HG03439 (cell line): ENCODE measurements around the gene EIF2B5.
"Not testable (repeated sequence)": the region's sequence is repeated elsewhere in the genome, so short reads cannot be mapped to it uniquely, and the experiment has no call there.

Source experiments
- ATAC-seq: cut with Tn5 transposase; IDR thresholded peaks from one replicate; pipeline ENCODE4 v1.9.1; 2021; ENCODE audit warnings: mild to moderate bottlenecking, moderate library complexity; ENCODE audit not compliant: unreplicated experiment

Gene EIF2B5

DNA sequence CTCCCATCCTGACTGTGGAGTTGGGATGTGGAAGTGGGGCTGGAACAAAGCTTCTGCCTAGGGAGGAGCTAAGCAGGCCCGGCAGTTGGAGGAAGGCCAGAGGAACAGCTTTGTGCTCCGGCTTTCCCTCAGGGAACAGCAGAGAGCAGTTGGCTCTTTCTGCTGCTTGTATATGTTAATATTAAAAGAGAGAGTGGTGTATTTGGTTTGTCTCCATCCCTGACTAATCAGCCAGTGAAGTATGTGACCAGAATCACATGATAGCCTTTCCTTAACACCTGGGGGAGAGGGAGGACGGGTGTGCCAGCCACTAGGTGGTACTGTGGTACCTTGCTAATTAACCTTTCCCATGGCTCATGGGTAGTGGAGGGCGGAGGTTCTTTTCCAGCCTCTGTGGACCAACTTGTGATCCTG lies 10.0 kb downstream of the EIF2B5 start:
- ATAC-seq = no peak

DNA sequence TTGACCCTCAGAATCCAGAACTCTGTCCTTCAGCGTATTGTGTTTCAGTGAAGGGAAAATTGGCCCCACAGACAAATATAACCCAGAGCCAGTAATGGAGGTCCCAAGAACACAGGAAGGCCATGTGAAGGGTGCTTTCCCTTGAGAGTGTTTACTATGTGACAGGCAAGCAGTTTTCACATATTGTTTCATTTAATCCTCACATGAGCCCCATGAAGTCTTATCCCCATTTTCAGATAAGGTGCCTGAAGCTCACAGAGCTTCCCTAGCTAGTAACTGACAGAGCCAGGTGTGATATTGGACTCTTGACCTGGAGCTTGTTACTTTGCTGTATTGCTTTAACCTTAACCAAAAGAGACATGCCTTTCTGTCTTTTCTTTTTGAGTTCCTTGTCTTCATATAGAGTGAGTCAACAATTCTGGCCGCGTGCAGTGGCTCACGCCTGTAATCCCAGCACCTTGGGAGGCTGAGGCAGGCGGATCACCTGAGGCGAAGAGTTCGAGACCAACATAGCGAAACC lies 10.7 kb downstream of the EIF2B5 start:
- no peak for ATAC-seq

DNA sequence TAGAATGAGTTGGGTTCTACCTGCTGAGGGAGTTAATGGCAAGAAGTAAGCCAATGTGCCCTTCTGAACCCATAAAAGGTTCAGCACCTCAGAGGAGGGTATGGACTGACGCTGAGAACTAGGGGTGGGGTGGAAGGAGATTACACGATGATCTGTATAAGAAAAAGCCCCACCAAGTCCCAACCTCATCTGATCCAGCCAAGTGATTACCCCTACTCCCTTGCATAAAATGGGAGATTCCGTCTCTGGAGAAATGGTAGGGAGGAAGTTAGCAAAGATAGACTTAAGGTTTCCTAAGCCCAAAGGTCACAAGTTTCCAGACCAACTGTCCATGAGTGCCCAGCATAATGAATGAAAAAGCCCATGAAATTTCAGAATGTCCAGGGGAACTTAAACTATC lies 12.9 kb downstream of the EIF2B5 start:
- ATAC-seq = no peak

DNA sequence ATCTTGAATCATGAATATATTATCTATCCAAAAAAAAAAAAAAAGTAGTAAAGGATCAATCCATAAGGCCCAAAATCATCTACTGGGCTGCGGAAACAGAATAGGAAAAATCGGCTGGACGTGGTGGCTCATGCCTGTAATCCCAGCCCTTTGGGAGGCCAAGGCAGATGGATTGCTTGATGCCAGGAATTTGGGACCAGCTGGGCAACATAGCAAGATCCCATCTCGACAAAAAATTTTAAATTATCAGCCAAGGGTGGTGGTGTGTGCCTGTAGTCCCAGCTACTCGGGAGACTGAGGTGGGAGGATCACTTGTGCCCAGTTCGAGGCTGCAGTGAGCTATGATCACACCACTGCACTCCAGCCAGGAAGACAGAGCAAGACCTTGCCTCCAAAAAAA lies 14.0 kb downstream of the EIF2B5 start:
- no peak for ATAC-seq

DNA sequence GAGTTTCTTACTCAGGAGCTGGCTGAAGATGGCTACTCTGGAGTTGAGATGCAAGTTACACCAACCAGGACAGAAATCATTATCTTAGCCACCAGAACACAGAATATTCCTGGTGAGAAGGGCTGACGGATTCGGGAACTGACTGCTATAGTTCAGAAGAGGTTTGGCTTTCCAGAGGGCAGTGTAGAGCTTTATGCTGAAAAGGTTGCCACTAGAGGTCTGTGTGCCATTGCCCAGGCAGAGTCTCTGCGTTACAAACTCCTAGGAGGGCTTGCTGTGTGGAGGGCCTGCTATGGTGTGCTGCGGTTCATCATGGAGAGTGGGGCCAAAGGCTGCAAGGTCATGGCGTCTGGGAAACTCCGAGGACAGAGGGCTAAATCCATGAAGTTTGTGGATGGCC lies 14.6 kb downstream of the EIF2B5 start:
- not testable (repeated sequence) for ATAC-seq

DNA sequence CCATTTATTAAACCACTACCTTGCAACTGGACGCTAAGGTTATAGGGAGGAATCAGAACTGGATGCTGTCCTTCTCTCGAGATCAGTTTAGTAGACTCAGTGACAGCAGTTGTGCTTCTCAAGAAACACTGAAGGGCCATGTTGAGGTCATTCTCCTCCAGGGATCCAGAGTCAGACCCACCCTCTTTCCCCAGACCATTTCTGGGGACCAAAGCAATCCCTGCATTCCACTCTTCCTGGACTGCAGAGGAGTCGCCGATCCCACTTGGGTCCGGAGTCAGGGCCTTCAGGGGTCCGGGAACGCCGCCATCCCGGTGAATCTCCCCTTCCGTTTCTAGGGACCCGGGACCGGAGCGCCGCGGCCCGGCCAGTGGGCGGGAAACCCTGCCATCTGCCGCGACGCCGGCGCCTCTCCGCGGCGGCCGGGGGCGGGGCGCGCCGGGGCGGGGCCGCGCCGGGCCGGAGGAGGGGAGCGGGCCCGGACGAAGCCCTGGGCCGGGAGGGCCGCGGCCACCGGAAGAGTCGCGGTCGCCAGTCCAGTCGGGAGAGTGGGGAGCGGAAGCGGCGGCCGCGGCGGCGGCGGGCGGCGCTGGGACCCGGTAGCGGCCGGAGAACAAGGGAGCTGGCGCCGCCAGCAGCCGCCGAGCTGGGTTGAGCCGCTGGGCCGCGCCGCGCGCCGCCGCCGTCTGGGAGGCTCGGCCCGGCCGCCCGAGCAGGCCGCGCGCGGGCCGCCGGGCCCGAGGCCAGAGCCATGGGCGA lies 19.9 kb downstream of the EIF2B5 start, which contains the start of gene DVL3:
TSS of gene DVL3 (plus strand) at position 493 of the 759 bp plus-strand sequence. CDS start at position 752, 259 bp downstream.
- ATAC-seq = peak; percentile 60

DNA sequence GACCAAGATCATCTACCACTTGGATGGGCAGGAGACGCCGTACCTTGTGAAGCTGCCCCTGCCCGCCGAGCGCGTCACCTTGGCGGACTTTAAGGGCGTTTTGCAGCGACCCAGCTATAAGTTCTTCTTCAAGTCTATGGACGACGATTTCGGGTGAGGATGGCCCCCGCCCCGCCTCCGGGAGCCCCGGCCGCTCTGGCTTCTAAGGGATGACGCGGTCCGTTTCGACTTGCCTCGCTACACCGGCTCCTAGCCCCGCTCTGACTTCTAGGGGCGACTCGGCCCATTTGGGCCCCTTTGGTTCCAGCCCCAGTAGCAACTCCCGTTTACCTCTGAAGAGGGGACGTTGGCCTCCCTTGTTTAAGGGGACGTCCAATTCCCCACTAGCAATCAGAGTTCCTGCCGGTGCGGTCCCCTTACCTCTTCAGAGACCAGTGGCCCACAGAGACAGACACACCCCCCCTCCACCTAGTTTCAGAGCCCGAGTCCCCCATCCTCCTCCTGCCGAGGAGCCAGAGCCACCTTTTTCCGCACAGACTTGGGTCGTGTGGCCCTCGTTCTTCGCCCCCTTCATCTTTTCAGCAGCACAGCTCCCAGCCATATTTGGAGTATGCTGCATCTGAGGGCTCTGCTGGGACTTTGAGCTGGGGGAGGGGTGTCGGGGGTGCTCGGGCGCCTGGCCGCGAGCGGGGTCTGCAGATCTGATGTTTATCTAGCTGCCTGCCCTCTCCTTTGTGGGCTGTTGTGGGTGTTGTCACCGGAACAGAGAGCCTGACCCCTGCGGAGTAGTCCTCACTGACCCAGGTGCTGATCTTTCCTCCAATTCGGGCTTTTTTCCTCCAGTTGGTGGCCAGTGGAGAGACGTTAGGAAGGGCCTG lies 20.7 kb downstream of the EIF2B5 start:
- ATAC-seq = peak; percentile 42

DNA sequence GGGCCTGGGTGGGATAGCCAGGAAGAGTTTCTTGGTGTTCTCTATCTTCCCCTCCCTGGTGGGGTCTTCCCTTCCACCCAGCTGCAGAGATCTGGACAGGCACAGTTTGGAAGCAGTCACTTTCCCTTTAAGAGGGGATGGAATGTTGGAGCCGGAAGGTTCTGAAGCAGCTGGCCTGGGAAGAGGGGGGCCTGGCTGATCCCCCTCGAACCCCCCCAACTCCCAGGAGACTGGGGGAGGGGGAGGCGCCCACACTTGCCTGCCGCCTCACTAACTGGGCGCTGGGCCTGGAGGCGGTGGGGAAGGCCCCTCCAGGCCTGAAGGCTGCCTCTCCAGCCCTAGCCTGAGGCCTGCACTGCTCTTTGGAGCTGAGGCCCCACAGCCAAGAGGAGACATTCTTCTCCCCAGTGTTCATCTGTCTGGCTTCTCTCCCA lies 21.4 kb downstream of the EIF2B5 start:
- ATAC-seq = no peak

DNA sequence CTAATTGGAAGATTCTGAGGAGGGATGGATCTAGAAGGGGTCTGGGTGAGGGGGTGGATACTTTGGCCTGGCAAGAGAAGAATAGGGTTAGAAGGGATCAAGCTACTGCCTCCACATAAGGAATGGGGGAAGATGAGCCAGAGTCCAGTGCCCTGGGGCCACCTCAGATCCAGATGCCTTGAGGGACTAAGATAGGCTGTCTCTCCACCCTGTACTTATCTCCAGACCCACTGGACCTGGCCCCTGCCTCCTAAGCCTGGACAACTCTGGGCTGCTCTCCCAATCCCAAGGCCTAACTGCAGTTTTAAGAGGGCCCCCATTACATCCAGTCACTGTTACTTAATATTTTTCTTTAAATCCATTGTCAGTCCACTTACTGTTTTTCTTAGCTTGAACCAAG lies 22.0 kb downstream of the EIF2B5 start:
- no peak for ATAC-seq

DNA sequence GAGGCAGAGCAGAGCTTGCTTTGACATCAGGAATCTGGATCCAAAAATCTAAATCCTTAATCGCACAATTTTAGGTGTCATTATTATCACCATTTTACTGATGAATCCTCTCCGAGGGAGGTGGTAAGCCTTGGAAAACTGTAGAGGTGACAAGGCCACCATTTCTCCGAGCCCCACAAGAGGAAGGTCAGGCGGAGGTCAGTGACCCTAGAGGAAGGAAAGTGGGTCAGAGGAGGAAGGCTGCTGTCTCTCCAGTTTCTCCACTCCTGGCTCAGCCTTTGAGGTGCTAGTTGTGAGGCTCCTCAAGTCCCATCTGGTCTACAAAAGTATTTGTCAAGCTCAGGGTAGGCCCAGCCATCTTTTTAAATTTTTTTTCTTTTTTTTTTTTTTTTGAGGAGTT lies 23.2 kb downstream of the EIF2B5 start:
- ATAC-seq = no peak

DNA sequence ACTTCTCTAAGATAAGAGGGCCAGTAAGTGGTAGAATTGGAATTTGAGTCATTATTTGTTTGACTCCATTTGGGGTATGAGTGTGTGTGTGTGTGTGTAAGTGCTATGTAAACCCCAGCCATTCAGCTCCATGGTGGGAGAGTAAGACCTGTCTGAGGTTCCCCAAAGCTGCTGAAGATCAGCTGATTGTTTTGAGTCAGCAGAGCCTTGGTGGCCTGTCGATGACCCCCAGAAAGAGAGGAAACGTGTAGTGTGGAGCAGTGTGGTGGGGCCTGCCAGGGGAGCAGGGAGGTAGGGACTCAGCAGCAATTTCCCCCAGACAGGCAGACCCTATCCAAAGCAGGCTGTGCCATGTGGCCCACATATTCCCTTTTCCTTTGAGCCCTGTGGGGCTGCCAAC lies 25.3 kb downstream of the EIF2B5 start:
- ATAC-seq = no peak

DNA sequence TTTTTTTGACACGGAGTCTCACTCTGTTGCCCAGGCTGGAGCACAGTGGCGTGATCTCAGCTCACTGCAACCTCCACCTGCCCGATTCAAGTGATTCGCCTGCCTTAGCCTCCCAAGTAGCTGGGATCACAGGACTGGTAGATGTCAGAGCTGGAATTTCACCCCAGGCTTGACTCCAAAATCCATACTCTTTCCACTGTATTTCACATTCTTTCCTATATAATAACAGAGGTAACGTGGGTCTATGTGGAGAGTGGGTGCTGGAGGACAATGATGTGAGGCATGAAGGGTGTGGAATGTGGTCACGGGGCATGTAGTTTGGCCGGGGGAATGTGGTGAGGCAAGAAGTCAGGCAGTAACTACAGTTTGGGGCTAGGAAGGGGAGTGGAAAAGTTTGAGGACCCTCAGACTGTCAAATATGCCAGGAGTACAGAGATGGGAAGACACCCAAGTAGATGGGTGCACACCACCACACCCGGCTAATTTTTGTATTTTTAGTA lies 27.5 kb downstream of the EIF2B5 start:
- ATAC-seq = not testable (repeated sequence)

DNA sequence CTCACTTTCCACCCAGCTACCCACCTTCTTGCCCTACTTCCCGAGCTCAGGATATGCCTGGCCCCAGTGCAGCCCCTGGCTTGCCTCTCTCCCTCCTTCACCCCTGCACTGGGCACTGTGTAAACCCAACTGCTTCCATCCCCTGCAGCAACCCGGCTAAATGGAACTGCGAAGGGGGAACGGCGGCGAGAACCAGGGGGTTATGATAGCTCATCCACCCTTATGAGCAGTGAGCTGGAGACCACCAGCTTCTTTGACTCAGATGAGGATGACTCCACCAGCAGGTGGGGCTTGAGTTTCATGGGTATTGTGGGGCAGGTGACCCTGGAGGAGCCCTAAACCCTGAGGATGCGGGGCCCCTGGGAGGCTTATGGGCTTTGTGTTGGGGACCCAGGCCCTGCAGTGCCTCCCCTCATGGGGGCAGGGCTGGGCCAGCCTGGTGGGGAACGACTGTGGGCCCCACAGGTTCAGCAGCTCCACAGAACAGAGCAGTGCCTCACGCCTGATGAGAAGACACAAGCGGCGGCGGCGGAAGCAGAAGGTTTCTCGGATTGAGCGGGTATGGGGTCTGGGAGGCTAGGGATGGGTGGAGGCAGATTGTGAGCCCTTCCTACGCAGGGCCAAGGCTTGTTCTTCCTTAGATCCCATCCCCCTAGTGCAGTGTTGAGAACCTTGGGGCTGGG lies 29.6 kb downstream of the EIF2B5 start:
- no peak for ATAC-seq

DNA sequence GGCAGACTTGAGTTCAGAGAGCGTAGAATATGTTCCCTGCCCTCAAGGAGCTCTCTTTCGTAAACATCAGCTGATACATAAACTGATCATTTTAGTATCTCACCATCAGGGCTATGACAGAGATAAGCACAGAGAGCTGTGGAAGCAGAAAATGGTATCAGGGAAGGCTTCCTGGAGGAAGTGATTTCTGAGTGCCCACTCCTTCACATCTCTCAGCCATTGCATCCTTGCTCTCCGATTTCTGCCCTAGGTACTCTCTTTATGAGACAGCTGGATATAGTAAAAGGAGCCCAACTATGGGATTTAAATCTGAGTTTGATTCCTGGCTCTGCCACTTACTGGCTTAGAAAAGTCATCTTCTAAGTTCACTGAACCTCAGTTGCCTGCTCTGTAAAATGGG lies 30.4 kb downstream of the EIF2B5 start:
- no peak for ATAC-seq

DNA sequence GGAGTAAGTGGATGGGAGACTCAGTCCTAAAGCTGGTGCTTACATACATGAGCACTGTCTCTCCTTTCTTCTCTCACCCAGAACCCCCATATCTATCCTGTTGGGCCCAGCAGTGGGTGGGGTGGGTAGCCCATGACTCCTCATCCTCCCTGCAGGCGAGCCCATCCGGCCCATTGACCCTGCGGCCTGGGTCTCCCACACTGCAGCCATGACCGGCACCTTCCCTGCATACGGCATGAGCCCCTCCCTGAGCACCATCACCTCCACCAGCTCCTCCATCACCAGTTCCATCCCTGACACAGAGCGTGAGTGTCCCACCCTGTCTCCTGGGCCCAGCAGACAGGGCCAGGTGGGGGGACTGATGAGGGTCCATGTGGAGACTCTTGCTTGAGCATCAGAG lies 31.5 kb downstream of the EIF2B5 start:
- ATAC-seq = no peak

DNA sequence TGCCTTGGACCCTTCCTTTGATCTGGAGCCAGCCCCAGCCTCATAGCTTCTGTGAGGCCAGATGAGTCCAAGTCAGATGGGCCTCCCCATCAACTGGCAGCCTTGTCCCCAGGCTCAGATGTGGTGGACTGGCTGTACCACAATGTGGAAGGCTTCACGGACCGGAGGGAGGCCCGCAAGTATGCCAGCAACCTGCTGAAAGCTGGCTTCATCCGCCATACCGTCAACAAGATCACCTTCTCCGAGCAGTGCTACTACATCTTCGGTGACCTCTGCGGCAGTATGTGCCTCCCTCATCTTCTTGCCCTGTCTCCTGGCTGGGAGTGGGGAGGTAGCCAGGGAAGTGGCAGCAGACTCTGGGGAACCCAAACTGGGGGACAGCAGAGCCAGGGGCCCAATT lies 32.6 kb downstream of the EIF2B5 start:
- no peak for ATAC-seq

DNA sequence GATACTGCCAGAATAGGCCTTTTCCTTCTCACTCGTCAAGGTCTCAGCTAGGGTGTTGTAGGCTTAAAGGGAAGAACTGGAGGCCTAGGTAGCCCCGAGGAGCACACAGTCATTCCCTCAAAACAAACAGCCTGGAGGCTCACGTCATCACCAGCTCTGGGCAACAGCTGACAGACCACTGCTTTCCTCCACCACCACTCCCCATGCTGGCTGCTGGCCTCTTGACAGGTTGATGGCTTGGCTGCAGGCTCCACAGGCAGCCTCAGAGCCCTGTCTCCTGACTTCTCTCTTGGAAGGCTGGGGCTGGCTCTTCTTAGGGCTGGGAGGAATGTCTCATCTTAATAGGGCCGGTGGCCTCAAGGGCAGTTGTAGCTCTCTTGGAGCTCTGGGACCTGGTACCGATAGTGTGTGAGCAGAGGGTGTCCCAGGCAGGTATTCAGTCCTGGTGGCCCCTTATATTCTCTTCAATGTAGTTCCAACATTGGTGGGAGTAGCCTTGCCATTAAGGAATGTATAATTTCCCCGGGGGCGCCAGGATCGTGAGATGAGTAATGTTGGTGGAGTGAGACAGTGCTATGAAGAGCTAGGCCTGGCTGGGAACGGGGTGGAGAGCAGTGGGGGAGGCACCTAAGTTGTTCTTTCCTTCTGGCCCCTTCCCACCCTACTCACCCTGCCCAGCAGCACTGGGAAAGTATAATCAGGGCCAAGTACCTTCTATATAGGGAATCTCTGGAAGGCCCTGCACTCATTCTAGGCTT lies 33.4 kb downstream of the EIF2B5 start:
- no peak for ATAC-seq

DNA sequence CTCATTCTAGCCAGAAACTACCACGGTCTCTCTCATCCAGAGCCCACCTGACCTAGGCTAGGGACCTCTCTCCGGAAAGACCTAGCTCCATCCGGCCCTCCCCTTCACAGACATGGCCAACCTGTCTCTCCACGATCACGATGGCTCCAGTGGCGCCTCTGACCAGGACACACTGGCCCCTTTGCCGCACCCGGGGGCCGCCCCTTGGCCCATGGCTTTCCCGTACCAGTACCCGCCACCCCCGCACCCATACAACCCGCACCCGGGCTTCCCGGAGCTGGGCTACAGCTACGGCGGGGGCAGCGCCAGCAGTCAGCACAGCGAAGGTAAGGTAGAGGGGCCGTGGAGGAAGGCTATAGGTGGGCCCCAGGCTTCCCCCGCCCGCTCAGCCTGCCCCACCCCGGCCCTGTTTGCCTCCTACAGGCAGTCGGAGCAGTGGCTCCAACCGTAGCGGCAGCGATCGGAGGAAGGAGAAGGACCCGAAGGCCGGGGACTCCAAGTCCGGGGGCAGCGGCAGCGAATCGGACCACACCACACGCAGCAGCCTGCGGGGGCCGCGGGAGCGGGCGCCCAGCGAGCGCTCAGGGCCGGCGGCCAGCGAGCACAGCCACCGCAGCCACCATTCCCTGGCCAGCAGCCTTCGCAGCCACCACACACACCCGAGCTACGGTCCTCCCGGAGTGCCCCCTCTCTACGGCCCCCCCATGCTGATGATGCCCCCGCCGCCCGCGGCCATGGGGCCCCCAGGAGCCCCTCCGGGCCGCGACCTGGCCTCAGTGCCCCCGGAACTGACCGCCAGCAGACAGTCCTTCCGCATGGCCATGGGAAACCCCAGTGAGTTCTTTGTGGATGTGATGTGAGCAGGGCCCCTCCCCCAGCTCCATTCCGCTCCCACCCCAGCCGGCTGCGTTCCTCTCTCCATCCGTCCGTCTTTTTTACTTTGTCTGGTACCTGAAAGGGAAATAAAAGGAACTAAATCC lies 35.0 kb downstream of the EIF2B5 start:
- ATAC-seq = no peak

DNA sequence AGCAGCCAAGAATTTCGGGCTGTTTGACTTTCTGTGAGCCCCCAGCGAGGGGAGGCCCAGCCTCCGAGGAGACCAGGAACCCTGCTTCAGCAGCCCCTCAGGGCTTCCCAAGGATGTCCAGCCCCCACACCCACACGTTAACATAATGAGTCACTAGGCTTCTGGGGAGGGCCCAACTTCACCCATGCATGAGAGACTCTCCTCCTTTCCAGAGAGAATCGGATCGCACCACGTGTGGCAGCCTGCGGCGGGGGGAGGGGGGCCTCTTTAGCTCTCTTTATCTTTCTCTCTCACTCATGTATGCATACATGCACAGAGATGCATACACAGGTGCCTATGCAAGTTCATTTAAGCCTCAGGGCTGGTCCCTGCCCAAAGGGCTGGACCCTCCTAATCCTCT lies 36.4 kb downstream of the EIF2B5 start:
- ATAC-seq = no peak
